NCI-H1436 (cell line): Measurements from ENCODE around the gene PDIA3.
"Not testable (repeated sequence)": the region's sequence is repeated elsewhere in the genome, so short reads cannot be mapped to it uniquely, and the experiment has no call there.

Experiments used
- DNase-seq: peaks from one replicate; lab custom pipeline; 2025; lab: John Stamatoyannopoulos, UW

PDIA3 gene

DNA sequence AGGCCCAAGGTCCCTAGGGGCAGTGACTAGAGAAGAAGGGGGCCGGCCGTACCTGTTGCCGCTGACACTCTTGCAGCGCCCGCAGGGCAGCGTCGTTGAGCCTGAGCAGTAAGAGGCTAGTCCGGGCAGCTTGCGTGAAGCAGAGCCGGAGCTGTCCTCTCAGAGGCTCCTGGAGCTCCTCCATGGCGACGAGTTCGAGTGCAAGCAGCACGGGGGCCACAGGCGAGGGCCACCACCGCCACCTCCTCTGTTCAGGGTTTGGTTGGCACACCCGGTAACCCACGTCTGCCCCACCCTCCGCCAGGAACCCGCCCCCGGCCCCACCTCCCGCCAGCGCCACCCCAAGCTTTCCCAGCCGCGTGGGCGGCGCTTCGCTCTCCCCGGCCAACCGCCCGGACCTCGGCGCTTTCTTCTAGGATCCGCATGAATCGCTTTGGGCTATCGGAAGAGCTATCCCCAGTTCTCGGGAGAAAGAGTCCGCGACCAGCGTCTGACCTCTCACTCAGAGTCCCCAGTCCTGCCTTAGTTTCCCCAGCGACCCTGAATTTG, 30.6 kb downstream of the PDIA3 start, which contains the start of gene ELL3:
Gene ELL3, minus strand, starts transcription at position 249 of the 549 bp plus-strand sequence. Its CDS starts 65 bp downstream, at position 184.
- peak; percentile 76 for DNase-seq

DNA sequence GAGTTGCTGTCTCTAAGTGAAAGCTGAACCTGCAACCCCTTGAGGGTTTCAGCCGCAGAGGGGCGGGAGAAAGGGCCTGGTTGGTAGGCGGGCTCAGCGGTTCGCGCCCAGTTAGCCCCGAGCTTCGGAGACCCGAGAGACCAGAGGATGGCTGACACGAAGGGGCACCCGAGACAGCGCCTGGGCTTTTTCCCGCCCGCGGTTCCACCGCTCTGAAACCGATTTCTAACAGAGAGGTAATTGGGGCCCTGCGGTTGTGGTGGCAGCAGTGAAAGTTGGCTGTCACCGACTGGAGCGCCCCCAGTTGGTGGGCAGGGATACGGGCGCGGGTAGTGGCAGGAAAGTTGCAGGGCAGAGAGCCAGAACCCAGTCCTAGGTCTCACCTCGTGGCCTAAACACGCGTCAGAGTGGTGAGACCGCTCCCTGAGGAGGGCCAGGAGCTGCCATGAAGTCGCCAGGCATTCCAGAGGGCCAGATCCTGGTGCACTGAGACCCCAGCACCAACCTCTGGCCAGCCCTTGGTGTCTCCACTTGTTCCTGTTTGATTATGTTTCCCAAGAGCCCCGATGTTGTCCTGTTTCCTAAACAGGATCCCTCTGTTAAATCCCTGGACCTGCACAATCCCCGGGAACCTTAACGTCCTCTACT, 31.2 kb downstream of the PDIA3 start:
- DNase-seq = peak; percentile 86

DNA sequence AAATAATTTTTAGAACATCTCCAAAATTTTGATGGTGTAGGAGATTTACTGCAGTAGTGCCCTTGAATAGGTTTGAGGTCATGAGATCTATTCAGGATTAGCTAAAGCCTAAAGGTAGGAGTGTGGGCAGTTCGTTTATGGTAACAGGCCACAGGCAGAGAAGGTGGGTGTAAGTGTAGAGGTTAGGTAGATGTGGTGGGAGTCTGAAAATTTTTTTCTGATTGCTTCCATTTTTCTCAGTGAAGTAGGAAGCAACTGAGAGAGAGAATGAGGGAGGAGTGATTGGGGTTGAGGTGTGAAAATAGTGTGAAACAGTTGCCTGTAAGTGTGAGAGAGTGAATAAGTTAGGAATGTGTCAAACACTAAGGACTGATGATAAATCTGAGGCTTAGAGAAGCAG, 32.8 kb downstream of the PDIA3 start:
- DNase-seq = no peak

DNA sequence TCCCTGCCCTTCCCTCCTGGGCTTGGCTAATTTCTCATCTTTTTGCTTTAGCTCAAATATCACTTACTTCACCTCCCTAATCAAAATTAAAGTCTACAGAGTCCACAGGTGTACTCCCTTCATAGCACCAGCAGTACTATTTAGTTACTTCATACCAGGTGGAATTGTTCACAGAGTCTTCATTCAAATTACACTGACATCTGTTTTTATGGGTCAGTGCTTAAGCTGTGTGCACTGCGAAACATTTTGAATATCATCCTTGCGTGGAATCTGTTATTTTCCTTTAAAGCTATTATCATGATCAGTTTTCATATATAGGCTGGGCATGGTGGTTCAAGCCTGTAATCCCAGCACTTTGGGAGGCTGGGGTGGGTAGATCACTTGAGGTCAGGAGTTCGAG, 43.2 kb downstream of the PDIA3 start:
- no peak for DNase-seq

DNA sequence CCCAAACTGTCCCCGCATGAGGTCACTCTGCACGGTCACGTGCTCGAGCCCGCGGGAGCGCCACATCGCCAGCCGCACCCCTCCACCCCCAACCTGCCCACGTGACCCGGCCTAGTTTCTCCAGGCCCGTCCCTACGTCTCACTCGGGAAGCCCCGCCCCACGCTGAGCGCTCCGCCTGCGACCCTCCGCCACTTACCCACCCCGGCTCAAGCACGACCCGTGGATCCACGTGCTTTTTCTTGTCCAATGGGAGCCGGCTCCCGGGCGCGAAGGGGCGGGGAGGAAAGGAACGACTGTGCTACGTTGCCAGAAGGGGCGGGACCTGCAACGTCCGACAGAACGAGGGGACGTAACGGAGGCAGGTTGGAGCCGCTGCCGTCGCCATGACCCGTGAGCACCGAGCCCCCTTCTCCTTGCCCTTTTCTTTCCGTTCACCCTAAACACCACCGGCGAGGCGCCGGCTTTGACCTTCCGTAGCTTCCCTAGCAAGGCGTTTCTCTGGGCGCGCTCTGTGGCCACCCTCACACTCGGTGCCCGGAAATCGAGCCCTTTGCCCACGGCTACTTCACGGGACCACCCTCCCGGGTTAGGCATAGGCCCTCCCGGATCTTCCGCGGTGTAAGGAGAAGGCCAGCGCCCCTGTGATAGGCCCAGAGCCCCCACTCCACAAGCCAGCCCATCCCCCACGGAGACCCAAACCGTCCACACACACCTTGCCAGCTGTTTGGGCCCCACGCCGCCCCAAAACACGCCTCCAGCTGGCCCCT, 45.9 kb downstream of the PDIA3 start, which contains the start of gene SERF2:
Gene SERF2, plus strand, starts transcription at position 328 of the 768 bp plus-strand sequence. Its CDS starts 57 bp downstream, at position 385.
- peak; percentile 99 for DNase-seq

DNA sequence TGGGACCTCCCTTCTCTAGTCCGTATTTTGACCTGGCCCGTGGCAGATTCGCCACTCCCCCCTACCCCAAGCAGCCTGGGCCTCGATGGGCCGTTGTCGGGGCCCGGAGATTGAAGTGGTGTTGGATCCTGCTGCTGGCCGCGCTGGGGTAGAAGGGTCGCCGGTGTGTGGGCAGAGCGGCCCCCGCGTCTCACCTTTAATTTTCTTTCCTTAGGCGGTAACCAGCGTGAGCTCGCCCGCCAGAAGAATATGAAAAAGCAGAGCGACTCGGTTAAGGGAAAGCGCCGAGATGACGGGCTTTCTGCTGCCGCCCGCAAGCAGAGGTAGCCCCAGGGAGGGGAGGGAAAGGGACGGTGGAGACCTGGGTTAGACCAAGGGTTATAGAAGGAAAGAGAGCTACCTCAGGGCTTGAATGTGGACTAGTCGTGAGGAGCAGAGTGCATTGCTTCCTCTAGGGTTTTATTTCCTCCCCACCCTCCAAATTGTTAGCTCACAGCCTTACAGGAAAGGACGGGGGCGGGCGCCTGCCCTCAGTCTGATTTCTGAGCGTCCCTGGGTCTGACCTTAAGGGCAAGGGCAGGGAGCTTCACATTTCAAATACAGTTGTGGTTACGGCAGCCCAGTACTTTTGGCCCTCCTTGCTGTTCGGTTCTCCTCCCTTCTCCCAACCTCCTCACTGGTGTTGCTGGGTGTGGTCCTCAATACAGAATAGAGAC, 46.7 kb downstream of the PDIA3 start:
- no peak for DNase-seq

DNA sequence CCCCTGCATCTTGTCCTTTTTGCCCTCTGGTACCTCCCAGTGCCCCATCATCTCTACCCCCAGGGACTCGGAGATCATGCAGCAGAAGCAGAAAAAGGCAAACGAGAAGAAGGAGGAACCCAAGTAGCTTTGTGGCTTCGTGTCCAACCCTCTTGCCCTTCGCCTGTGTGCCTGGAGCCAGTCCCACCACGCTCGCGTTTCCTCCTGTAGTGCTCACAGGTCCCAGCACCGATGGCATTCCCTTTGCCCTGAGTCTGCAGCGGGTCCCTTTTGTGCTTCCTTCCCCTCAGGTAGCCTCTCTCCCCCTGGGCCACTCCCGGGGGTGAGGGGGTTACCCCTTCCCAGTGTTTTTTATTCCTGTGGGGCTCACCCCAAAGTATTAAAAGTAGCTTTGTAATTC, 47.4 kb downstream of the PDIA3 start:
- DNase-seq = no peak

DNA sequence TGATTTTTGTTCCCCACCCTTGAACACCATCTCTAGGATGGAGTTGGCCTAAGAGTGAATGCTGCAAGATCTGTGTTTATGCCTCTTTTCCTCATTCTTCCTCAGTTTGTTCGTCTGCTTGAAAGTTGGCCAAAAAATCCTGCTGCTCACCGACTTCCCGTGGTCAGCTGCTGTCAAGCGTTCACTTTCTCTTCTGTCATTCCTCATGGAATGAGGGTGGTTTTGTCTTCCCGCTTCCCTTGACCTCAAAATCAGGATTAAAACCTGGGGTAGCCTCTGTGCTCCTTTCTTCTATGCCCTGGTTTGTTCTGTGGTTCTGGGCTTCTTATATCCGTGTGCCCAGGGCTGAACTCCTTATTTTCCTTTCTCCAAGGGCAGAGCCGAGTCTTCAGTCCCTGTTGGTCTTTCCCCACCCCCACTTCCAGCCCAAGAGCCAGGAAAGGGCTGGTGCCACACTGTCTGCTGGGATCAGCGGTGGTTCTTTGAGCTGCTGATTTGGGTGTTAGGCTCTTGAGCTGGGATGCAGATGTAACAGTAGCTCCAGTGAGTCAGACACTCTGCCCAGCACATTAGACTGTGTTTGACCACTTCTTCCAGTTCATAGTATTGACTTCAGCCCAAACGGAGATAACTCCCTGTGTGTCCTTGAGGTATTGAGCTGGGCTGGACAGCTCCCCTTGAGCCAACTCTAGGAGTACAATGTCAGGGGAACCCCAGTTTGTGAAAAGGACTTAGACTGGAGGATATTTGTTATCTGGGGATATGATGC, 48.2 kb downstream of the PDIA3 start:
- DNase-seq = no peak

DNA sequence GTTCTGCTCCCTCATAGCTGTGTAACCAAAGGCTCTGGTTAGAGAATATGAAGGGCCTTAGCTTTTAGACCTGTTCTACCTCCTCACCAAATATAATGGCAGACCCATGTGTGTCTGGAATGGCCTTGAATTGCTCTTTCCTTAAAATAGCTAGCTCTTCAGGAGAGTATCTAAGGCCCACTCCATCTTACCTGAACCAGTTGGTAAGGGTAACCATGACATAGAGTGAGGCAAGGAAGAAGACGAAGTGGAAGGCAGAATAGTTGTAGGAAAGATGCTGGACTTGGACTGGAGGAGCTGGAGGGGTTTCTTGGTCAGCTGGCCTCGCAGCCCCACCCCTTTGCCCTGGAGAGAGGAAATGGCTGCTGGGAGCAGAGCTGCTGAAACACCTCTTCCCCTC, 49.0 kb downstream of the PDIA3 start:
- no peak for DNase-seq

DNA sequence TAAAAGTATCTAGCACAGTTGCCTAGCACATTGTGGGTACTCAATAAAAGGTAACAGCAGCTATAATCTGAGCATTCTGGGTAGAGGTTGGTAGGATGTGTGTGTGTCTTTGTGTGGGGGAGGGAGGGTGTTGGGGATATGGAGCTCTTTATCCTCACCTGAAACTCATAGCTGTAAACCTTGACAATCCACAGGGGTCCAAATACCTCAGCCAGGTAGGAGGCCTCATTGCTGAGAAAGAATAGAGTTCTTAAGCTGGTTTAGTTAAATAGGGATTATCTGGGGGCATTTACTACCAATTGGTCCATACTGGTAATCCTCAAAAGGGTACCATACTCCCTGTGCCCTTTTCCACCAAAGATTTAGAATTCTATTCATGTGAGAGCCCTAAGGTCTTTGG, 49.8 kb downstream of the PDIA3 start:
- no peak for DNase-seq

DNA sequence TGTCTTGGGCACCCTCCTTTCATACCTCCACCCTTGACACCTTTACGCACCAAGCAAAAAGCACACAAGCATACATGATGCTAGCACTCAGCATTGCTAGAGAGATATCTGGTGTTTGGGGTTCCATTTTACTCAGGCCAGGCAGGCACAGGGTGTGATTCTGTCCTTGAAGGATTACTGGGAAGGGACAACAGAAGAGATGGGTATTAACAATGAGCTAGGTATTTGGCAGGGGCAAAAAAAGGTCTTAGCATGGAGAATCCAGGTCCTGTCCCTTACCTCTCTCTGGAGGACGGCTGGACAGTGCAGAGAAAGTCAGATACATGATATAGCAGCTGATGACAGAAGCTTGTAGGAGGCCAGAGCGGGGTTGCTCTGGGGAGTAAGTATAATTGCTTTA, 50.3 kb downstream of the PDIA3 start:
- no peak for DNase-seq

DNA sequence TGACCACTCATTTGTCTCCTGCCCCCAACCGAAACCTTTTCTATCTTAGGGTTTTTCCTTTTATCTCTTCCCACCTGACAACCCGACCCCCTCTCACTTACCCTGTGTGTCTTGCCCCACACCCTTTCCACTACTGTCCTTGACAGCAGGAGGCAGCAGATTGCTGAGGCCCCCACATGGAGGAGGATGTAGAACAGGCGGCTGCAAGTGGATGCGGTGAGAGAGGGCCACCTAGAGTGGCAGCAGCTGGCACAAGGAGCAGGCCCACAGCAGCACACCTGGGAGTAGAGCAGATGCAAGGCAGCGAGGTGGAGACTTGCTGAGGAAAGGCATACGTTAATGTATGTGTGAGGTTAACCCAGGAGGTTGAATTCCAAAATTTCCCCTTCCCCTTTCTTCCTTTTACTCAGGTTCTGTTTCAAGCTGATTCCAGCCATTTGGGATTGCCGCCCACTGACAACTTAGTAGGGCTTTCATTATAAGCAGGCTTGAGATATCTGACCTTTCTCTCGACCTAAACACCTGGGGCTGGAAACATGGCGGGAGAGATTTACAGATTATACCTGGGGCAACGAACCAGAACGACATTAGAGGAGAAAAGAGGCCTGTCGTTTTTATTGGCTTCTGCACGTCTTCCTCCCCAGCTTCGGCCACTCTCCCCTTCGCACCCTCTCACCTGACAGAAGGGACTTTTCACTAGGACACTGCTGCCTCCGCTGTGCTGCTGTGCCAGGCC, 53.1 kb downstream of the PDIA3 start:
- peak; percentile 9 for DNase-seq

DNA sequence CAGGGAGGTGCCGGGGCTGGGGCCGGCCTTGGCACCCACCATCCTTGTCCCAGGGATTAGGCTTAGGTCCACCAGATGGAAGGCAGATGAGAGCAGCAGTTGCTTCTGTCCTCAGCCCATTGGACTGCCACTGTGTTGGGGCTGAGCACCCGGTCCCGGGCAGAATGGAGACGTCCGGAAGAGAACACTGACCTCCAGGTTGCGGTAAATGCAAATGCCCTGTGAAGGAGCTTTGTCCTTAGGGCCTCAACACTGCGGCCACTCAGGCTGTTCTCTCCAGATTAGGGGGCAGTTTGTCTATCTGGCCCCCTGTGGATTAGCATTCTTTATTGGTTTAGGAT, 53.7 kb downstream of the PDIA3 start, which contains the start of gene SERINC4:
Gene SERINC4, minus strand, starts transcription at position 276 of the 341 bp plus-strand sequence. Its CDS starts 234 bp downstream, at position 42.
- DNase-seq = no peak

DNA sequence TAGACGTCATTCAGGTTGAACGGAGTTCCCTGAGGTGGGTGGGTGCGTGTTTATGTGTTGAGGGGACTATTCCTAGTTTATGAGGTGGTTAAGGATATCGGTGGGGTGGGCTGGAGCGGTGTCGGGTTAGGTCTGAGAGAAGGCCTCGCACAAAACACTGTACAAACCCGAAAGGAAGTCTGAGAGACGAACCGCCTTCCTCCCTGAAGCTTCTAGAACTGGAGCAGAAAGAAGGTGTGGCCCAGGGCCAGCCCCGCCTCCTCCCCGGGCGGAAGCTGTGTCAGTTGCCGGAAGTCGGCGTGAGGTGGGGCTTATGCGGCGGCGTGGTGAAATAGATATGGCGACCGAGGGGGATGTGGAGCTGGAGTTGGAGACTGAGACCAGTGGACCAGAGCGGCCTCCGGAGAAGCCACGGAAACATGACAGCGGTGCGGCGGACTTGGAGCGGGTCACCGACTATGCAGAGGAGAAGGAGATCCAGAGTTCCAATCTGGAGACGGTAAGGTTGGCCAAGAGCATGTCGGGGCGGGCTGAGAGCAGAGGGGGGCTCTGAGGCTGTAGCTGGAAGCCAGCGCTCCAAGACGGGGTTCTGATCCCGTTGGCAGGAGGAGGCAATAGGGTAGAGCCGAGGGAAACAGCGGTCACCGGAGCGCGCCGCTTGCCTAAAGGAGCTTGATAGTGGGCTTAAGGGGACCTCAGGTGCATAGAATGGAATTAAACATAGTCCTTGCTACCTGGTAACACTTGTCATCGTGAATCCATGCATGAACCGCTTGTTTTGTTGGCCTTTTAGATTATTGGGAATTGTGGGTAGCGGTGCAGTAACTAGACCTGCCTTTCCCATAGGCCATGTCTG, 54.3 kb downstream of the PDIA3 start, which contains the start of gene HYPK:
Gene HYPK, plus strand, starts transcription at position 314 of the 856 bp plus-strand sequence. Its CDS starts 24 bp downstream, at position 338.
- peak; percentile 88 for DNase-seq

DNA sequence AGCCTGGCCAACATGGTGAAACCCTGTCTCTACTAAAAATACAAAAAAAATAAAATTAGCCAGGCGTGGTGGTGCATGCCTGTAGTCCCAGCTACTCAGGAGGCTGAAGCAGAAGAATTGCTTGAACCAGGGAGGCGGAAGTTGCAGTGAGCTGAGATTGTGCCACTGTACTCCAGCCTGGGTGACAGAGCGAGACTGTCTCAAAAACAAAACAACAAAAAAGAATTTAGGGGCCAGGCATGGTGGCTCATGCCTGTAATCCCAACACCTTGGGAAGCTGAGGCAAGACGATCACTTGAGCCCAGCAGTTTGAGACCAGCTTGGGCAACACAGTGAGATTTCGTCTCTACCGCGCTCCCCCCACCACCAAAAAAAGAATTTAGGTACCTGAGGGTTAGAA, 56.4 kb downstream of the PDIA3 start:
- not testable (repeated sequence) for DNase-seq

DNA sequence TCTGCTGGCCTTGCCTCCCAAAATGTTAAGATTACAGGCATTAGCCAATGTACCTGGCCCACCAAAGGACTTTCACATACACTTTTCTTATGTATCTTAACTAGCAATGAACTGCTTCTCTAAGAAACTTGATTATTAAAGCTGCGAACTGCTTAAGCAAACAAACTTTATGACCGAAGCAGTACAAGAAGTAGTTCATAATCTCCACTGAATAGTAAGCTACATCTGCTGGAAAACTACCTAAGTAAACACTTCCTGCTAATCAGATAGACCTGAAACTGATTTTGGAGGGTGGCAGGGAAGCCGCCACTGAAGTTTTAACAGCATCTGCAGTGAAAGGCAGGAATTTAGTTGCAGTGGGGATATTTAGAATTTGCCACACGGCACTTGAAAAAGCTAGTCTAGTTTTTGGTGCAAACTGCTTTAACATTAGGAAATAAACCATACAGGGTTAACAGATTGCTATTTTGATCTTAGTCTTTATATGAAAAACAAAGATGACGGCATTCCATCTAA, 62.3 kb downstream of the PDIA3 start:
- no peak for DNase-seq

DNA sequence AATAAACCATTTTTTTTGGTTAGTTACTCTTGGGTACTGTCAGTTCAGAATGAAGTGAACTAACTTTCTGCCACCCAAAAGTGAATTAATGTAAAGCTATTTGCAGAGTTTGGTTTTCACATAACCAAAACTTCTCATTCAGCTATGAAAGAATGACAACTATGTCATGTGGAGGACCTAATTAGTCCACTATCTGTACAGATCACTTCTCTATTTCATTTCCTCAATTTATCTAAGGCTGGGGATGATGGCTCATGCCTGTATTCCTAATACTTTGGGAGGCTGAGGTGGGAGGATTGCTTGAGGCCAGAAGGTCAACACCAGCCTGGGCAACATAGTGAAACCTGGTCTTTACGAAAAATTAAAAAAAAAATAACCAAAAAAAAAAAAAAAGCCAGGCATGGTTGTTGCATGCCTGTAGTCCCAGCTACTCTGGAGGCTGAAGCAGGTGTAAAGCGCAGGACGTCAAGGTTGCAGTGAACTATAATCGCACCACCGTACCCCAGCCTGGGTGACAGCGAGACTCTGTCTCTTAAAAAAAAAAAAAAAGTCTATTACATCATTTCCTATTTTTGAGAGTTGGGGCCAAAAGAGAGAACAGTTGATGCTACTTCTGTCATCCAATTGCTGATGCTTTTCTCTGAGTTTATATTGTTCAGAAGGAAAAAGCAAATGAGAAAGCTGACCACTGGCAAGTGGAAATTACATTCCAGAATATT, 62.9 kb downstream of the PDIA3 start:
- DNase-seq = no peak

DNA sequence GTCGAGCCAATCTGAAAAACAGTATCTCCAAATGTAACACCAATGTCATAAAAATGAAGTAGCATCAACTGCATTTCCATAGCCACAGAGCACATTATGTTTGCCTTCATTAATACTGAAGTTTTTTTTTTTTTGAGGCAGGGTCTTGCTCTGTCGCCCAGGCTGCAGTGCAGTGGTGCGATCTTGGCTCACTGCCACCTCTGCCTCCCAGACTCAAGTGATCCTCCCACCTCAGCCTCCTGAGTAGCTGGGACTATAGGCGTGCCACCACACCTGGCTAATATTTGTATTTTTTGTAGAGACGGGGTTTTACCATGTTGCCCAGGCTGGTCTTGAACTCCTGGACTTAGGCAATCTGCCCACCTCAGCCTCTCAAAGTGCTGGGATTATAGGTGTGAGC, 68.8 kb downstream of the PDIA3 start:
- DNase-seq = not testable (repeated sequence)

DNA sequence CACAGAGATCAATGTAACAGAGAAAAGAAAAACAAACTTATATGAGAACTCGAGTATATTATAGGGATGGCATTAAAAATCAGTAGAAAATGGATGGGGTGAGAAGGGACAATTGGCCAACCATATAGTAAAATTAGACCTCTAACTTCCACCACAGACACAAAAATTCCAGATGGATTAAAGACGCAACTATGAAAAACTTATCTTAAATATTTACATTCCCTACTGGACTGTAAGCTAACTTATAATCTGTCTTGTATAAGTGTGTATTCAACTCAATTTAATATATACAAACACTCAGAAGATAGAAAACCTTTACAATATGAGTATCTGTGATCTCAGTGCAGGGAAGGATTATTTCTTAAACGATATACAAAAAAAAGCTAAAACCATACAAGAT, 75.3 kb downstream of the PDIA3 start:
- DNase-seq = no peak
